ENCODE results near the gene RER1. TPM values are rescaled to one million over a fixed set of nuclear protein-coding genes. Genes with fewer than 3 reads are reported as not detected.

RER1 gene
- total RNA-seq, 1 experiment from 2014 or later = 79.8 TPM

- ChIA-PET POLR2A (interaction anchor here (0.5 kb wide), 1 partner anchor 190 kb away, joined by 3 read pairs; no protein-coding TSS in a partner anchor), CTCF (interaction anchor here (1.7 to 6.4 kb wide), 4 partner anchors 66 to 184 kb away, joined by 5 to 170 read pairs (median 79); partner anchors contain the start of gene FAAP20)
- Mint-ChIP-seq H3K36me3 (no peaks in the 10 kb centered on the region), H3K9me3 (no peaks in the 10 kb centered on the region), H3K4me3 (no peak overlapping the region), H3K27ac (no peak overlapping the region), H3K27me3 (ENCODE audit: low read depth) (no peaks in the 10 kb centered on the region), H3K4me1 (no peaks in the 10 kb centered on the region)
- TF ChIP-seq ERG (CRISPR knock-in tag; IDR thresholded peaks at IDR 0.05) (no peak), JUN (CRISPR knock-in tag; IDR thresholded peaks at IDR 0.05) (no peak), ELF4 (CRISPR knock-in tag; IDR thresholded peaks at IDR 0.05; ENCODE audit: low read depth) (no peak), USF1 (CRISPR knock-in tag; IDR thresholded peaks at IDR 0.05) (no peak), NR1H2 (CRISPR knock-in tag; IDR thresholded peaks at IDR 0.05) (no peak), ATF3 (CRISPR knock-in tag; conservative IDR thresholded peaks at IDR 0.05) (no peak), NFATC4 (CRISPR knock-in tag; IDR thresholded peaks at IDR 0.05) (no peak), GABPB1 (CRISPR knock-in tag; IDR thresholded peaks at IDR 0.05) (no peak), PRRX2 (CRISPR knock-in tag; IDR thresholded peaks at IDR 0.05) (no peak), FOXJ3 (CRISPR knock-in tag; IDR thresholded peaks at IDR 0.05; ENCODE audit: borderline replicate concordance) (no peak), CBFB (CRISPR knock-in tag; IDR thresholded peaks at IDR 0.05; ENCODE audit: low read depth) (no peak), ZNF121 (CRISPR knock-in tag; IDR thresholded peaks at IDR 0.05) (no peak), RORB (CRISPR knock-in tag; IDR thresholded peaks at IDR 0.05) (no peak), TP53 (CRISPR knock-in tag; IDR thresholded peaks at IDR 0.05) (no peak), CREM (CRISPR knock-in tag; IDR thresholded peaks at IDR 0.05) (no peak), KAT7 (CRISPR knock-in tag; IDR thresholded peaks at IDR 0.05; ENCODE audit: borderline replicate concordance) (no peak)
- ATAC-seq = no peak
- DNase-seq (ENCODE audit: low spot score) = no peak
These were observed 11.8 kb upstream of the RER1 start for GRCh38 chr1:2379733-2380404.

GRCh38 chr1:2380816-2381591 lies 10.6 kb upstream of the RER1 start:
- ATAC-seq (no peak), DNase-seq (ENCODE audit: low spot score) (no peak)
- ChIA-PET CTCF (interaction anchor here (0.6 to 6.4 kb wide), 54 partner anchors 9 to 336 kb away, joined by 3 to 170 read pairs (median 6); partner anchors contain the start of genes FAAP20, MORN1, PEX10 and RER1), POLR2A (interaction anchor here (1.0 to 1.1 kb wide), 3 partner anchors 59 to 186 kb away, joined by 3 to 6 read pairs (median 3); partner anchors contain the start of gene FAAP20)
- H3K9me3 Mint-ChIP-seq = no peaks in the 10 kb centered on the region
- no peaks in the 10 kb centered on the region for H3K27me3 Mint-ChIP-seq (ENCODE audit: low read depth)
- H3K4me1 Mint-ChIP-seq = no peaks in the 10 kb centered on the region
- no peak overlapping the region for H3K27ac Mint-ChIP-seq
- H3K4me3 Mint-ChIP-seq = no peak overlapping the region
- TF ChIP-seq AR (CRISPR knock-in tag; IDR thresholded peaks at IDR 0.05) = no peak
- 0 out of 2 replicates have a peak, but pooled peaks have one; percentile 16 for TF ChIP-seq PRDM15 (CRISPR knock-in tag; IDR thresholded peaks at IDR 0.05)
- no peak for TF ChIP-seq ZNF232 (CRISPR knock-in tag; IDR thresholded peaks at IDR 0.05)
- H3K36me3 Mint-ChIP-seq = no peaks in the 10 kb centered on the region

All from WTC11 (cell line).